Astrocyte of the cerebellum (primary cell): ENCODE results near the gene LYZL2.
A peak's percentile ranks its signal among the peaks of the same experiment; 100 is the strongest.

Source experiments
- DNase-seq: peaks from one replicate; pipeline ENCODE4 v3.0.0-alpha.2; 2011; ENCODE audit warnings: low read depth
- H3K4me3 ChIP-seq: 2 replicates; pipeline ENCODE4 v1.5.1; 2011; ENCODE audit warnings: mild to moderate bottlenecking, low read depth, low read length, moderate library complexity
- CTCF ChIP-seq: IDR thresholded peaks from 2 replicates; pipeline ENCODE4 v1.5.1; 2012; ENCODE audit warnings: low read length, low read depth, moderate library complexity, mild to moderate bottlenecking; ENCODE audit errors: missing control alignments
- in situ Hi-C: cut with HindIII; loops from 2 replicates; pipeline ENCODE4 v1.10.0; 2017; ENCODE audit warnings: low sequenced_read_pairs

LYZL2 gene

GRCh38 chr10:30591249-30591670 lies 38.3 kb downstream of the LYZL2 start:
- TF ChIP-seq CTCF: peak; percentile 80
- in situ Hi-C loops: no loop called here
- peak; percentile 31 for DNase-seq
- no peak overlapping the region for H3K4me3 ChIP-seq

- in situ Hi-C loops: no loop called here
- no peak for TF ChIP-seq CTCF
- H3K4me3 ChIP-seq: no peak overlapping the region
- no peak for DNase-seq
Measured at GRCh38 chr10:30589441-30589840, 40.1 kb downstream of the LYZL2 start.

DNA sequence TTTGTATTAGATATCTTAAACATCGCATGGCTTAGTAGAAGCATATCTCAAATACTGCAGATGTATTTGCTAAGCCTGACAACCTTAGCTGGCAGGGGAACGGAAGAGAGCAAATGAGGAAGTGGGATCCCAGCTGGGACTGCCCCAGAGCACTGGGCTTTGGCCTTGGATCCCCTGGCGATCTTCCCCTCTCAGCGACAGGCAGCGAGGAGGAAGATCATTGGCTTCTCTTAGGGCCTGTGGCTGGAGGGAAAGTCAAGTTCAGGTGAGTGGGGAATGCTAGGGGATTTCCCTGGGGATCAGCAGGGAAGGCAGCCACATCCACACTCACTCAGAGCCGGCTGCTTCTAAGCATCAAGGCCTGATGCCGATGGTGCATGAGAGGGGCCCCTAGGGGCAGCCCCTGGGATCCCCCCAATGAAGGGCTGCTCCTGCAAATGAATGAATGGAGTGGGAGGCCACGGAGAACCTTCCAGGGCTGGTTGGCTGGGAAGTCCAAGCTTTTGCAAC lies 42.0 kb downstream of the LYZL2 start:
- no peak overlapping the region for H3K4me3 ChIP-seq
- in situ Hi-C loops: no loop called here
- DNase-seq: no peak
- TF ChIP-seq CTCF: no peak

GRCh38 chr10:30586828-30587227 lies 42.7 kb downstream of the LYZL2 start:
- DNase-seq: no peak
- in situ Hi-C loops: no loop called here
- no peak overlapping the region for H3K4me3 ChIP-seq
- no peak for TF ChIP-seq CTCF

DNA sequence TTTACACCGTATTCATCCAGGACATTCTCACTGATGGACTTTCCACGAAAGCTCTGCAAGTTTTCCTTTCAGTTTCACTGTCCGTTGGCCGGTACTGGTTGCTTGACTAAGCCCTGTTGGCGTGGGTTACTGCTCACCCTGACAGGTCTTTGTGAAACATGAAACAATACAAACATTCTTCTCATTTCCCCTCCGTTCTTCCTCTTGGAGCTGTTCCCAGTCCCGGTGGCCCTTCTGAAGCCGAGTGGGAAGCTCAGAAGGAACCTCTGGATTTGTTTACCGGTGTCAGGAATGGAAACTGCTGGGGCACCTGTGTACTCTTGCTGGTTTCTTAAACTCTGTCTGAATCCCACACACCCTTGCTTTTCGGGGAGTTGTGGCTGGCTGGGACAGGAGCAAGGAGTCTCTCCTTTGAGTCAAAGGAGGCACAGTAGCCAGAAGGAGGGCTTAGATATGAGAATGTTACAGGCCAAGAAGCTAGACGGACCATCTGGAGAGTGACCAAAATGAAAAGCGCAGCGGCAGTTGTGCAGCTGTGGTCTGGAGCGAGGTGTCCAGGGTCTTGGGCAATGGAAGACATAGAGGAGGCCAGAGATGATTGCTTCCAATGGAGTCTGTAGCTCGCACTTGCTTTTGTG lies 45.7 kb downstream of the LYZL2 start:
- peak; percentile 65 for DNase-seq
- H3K4me3 ChIP-seq: peak overlapping the region; percentile 24
- in situ Hi-C loops: loop anchor here (5.0 kb wide), 1 partner anchor 57 kb away; no protein-coding TSS in a partner anchor
- no peak for TF ChIP-seq CTCF

DNA sequence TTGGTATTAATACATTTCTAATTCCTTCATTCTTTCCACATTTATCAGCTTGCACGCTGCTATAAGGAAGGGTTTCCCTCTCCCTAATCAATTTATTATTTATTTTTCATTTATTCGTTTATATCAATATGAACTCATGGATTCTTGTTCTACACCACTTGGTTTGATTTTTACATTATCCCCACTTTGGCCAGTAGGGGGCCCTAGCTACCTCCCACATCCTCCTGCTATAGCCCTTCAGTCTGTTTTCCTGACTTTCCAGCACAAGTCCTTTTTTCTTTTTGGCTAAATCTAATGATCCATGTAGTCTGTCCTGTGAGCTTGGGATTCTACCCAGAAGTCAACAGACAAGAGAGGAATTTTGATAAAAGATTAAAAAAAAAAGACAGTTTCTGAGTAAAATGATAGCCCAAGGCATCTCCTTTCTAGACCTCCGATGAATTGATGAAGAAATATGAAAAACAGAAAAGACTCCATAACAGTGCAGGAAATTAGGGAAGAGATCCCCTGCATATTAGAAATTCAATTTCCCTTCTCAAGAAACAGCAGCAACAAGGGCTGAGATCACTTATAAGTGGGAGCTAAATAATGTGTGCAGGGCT lies 47.7 kb downstream of the LYZL2 start:
- no peak overlapping the region for H3K4me3 ChIP-seq
- peak; percentile 85 for TF ChIP-seq CTCF
- peak; percentile 27 for DNase-seq
- in situ Hi-C loops: loop anchor here (5.0 kb wide), 1 partner anchor 55 kb away; no protein-coding TSS in a partner anchor
